Measurements from ENCODE around the gene IFNAR2.

IFNAR2 gene

DNA sequence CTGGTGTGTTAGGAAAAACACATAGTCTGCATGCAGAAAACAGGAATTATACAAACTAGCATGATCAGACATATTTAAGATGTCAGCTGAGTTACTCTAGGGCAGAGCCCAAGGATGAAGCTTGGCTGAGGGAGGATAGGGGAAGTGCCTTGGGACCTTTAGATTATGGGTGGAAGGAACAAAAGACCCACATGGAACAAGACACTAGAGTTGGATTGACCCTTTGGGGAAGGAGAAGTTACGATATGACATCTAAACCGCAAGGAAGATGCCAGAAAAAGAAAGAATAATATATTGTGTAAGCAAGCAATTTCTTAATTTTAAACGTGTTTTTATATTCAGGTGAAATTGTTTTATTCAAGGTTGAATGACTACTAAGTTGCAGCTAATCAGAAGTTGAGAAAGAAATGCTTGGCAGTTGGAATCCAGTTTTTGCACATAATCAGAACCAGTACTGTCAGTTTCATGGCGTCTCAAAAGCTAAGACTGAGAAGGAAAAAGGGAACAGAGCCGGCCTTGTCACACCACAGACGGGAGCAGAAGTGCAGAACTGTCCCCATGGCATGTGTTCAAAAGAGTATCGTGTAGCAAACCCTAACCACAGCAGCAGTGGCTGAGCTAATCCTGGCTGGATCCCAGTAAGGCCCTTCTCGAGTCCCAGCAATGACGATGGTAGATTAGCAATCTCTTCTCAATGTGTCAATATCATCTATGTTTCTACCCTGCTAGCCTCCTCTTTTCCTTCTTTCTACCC, 31.2 kb upstream of the IFNAR2 start:
- no peak for TF ChIP-seq CTCF (conservative IDR thresholded peaks at IDR 0.05; ENCODE audit: low read length)
- no peak overlapping the region for H3K4me3 ChIP-seq (ENCODE audit: low read length)
- DNase-seq (ENCODE audit: low read depth), result peak; percentile 69

GRCh38 chr21:33199100-33199464, 30.7 kb upstream of the IFNAR2 start:
- no peak for DNase-seq (ENCODE audit: low read depth)
- H3K4me3 ChIP-seq (ENCODE audit: low read length), result no peak overlapping the region
- no peak for TF ChIP-seq CTCF (conservative IDR thresholded peaks at IDR 0.05; ENCODE audit: low read length)

DNA sequence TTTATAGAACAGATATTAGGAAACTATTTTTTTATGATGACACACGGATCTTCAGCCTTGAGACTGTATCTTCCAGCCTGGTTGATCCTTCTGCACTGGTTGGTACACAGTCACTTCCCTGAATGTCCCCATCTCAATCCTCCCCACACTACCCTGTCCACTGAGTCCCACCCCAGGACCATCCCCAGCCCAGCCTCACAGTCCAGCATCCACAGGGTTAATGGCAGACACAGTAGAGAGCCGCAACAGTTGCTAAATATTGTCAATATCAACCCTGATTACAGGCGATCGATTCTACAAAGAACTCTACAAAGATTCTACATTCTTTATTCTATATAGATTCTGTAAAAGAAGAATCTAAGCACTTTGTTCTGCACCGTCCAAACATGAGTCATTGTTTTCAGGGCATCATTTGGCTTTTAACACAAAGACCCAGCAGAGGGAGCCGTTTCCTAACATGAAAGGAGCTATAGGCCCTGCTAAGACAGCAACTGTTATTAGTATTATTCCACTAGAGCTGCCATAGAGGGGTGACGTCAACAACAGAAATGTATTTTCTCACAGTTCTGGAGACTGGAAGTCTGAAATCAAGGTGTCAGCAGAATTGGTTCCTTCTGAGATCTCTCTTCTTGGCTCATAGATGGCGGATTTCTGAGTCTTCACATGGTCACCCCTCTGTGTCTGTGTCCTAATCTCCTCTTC, 30.1 kb upstream of the IFNAR2 start:
- TF ChIP-seq CTCF (conservative IDR thresholded peaks at IDR 0.05; ENCODE audit: low read length), result peak; percentile 86
- DNase-seq (ENCODE audit: low read depth), result peak; percentile 90
- no peak overlapping the region for H3K4me3 ChIP-seq (ENCODE audit: low read length)

DNA sequence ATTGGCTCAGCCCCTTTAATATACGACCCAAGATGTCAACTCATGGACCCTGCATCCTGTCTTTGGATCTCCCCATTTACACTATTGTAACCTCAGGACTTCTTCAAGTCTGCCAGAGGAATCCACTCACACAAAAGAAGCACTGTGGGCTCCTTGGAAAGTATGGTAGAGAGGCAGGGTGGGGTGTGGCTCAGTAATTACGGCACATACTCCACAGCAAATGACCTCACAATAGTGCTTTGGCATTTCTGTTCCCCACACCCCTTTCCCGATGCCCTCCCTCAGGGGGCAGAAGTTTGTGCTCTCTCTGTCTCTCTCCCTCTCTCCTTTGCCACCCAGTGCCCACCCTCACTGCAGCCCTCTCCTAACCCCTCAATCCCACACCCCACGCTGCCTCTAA, 27.8 kb upstream of the IFNAR2 start:
- peak; percentile 28 for DNase-seq (ENCODE audit: low read depth)
- H3K4me3 ChIP-seq (ENCODE audit: low read length), result no peak overlapping the region
- TF ChIP-seq CTCF (conservative IDR thresholded peaks at IDR 0.05; ENCODE audit: low read length), result no peak

GRCh38 chr21:33202464-33203363, 27.0 kb upstream of the IFNAR2 start:
- no peak for DNase-seq (ENCODE audit: low read depth)
- H3K4me3 ChIP-seq (ENCODE audit: low read length), result no peak overlapping the region
- TF ChIP-seq CTCF (conservative IDR thresholded peaks at IDR 0.05; ENCODE audit: low read length), result no peak

DNA sequence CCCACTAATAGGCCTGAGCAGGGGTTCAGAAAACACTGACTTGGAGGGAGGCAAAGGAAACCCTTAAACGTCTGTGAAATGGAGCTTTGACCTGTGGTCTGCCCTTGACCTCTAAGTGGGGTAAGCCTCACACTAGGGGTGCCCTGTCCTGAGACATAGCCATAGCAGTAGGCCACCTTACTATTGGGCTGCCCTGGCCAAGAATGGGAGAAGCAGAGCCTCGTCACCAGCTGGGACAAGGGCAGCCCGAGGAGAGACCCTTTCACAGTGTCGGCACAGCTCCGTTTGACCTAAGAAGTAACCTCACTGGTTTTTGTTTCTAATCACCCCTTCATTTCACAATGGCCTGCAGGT, 26.4 kb upstream of the IFNAR2 start:
- no peak for DNase-seq (ENCODE audit: low read depth)
- H3K4me3 ChIP-seq (ENCODE audit: low read length), result no peak overlapping the region
- TF ChIP-seq CTCF (conservative IDR thresholded peaks at IDR 0.05; ENCODE audit: low read length), result no peak
